Duodenal mucosa (tissue), 2 donors: ENCODE data around the gene CDK6.

Experiments
- H3K27ac ChIP-seq: one replicate; pipeline ENCODE4 v1.7.0; 2013; ENCODE audit warnings: low read depth, low read length
- H3K27me3 ChIP-seq, 2 donors: one replicate each; pipeline ENCODE4 v1.7.0; 2013; ENCODE audit warnings: low read length in 2 of 2, control low read depth in 1 of 2; ENCODE audit not compliant: insufficient read depth in 2 of 2, control insufficient read depth in 1 of 2
- H3K36me3 ChIP-seq, 2 donors: one replicate each; pipeline ENCODE4 v1.7.0; 2013; ENCODE audit warnings: low read length in 2 of 2, control low read depth in 1 of 2; ENCODE audit not compliant: insufficient read depth in 2 of 2, control insufficient read depth in 1 of 2
- H3K4me1 ChIP-seq, 2 donors: one replicate each; pipeline ENCODE4 v1.7.0; 2013; ENCODE audit warnings: low read length in 2 of 2, control low read depth in 1 of 2; ENCODE audit not compliant: insufficient read depth in 2 of 2, control insufficient read depth in 1 of 2
- H3K4me3 ChIP-seq, 2 donors: one replicate each; pipeline ENCODE4 v1.7.0; 2013; ENCODE audit warnings: low read length in 2 of 2, low read depth in 1 of 2
- H3K9ac ChIP-seq, 2 donors: one replicate each; pipeline ENCODE4 v1.7.0; 2013; ENCODE audit warnings: low read length in 2 of 2, low read depth in 1 of 2
- H3K9me3 ChIP-seq, 2 donors: one replicate each; pipeline ENCODE4 v1.7.0; 2013; ENCODE audit warnings: low read length in 2 of 2, control low read depth in 1 of 2; ENCODE audit not compliant: control insufficient read depth in 1 of 2

CDK6 gene

GRCh38 chr7:92582948-92583347 is 253.4 kb downstream of the CDK6 start:
- H3K9ac ChIP-seq: no peak overlapping the region
- H3K4me1 ChIP-seq: peaks cover 5 to 8% of the 10 kb centered on the region in 2 donors

DNA sequence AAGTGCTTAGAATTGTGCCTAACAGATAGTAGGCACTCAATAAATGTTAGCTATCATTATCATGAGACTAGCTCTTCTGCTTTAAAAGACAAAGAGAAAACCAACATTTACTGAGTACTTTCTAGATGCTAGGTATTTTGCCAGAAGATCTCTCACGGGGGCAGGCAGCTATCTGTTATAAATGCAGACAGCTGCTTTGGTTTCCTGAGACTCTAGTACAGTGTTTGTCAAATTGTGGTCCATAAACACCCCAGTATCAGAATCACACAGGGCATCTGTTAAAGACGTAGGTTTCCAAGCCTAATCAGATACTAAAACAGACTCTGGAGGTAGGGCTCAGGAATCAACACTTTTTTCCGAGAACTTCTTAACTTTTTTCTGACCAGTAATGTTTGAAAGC is 260.1 kb downstream of the CDK6 start:
- peaks cover 27 to 61% of the 10 kb centered on the region in 2 donors for H3K36me3 ChIP-seq
- no peaks in the 10 kb centered on the region for H3K9me3 ChIP-seq
- no peak overlapping the region for H3K4me3 ChIP-seq
- no peak overlapping the region for H3K9ac ChIP-seq
- H3K27ac ChIP-seq: no peak overlapping the region
- no peaks in the 10 kb centered on the region for H3K27me3 ChIP-seq
- H3K4me1 ChIP-seq: no peaks in the 10 kb centered on the region

More at GRCh38 chr7:92582948-92583347, 253.4 kb downstream of the CDK6 start:
- no peaks in the 10 kb centered on the region for H3K27me3 ChIP-seq
- peaks cover 11 to 31% of the 10 kb centered on the region in 2 donors for H3K36me3 ChIP-seq
- no peaks in the 10 kb centered on the region for H3K9me3 ChIP-seq
- no peak overlapping the region for H3K4me3 ChIP-seq
- H3K27ac ChIP-seq: no peak overlapping the region

GRCh38 chr7:92569137-92569536 is 267.2 kb downstream of the CDK6 start:
- Histone ChIP-seq H3K27ac (no peak overlapping the region), H3K27me3 (no peaks in the 10 kb centered on the region), H3K4me1 (no peaks in the 10 kb centered on the region), H3K9ac (no peak overlapping the region), H3K36me3 (peaks cover 30 to 43% of the 10 kb centered on the region in 2 donors), H3K9me3 (no peaks in the 10 kb centered on the region), H3K4me3 (no peak overlapping the region)

- no peaks in the 10 kb centered on the region for H3K27me3 ChIP-seq
- H3K4me1 ChIP-seq: no peaks in the 10 kb centered on the region
- no peak overlapping the region for H3K4me3 ChIP-seq
- H3K9ac ChIP-seq: no peak overlapping the region
- H3K9me3 ChIP-seq: no peaks in the 10 kb centered on the region
- H3K27ac ChIP-seq: no peak overlapping the region
- peaks cover 33 to 54% of the 10 kb centered on the region in 2 donors for H3K36me3 ChIP-seq
These were observed 268.9 kb downstream of the CDK6 start for GRCh38 chr7:92567460-92567859.

- H3K4me1 ChIP-seq: no peaks in the 10 kb centered on the region
- no peak overlapping the region for H3K27ac ChIP-seq
- no peak overlapping the region for H3K4me3 ChIP-seq
- H3K9me3 ChIP-seq: no peaks in the 10 kb centered on the region
- peaks cover 13 to 47% of the 10 kb centered on the region in 2 donors for H3K36me3 ChIP-seq
- no peak overlapping the region for H3K9ac ChIP-seq
- H3K27me3 ChIP-seq: no peaks in the 10 kb centered on the region
These were observed 273.0 kb downstream of the CDK6 start for GRCh38 chr7:92563345-92563744.

DNA sequence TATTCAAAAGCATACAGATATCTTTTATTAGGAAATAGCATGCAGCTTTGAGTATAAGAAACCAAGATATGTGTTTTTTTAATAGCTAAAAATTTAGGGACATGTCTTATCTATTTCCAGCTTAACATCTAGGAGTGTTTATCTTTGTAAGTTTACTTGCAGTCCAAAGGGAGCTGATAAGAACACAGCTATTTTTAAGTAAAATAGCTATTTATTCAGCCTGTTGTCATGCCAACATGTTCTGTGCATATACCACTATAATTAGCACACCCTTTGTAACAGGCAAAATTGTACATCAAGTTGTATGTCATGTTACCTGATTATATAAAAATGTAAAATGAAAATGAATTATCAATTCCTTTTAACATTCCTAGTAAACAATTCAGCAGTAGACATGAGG is 275.8 kb downstream of the CDK6 start:
- Histone ChIP-seq H3K9me3 (no peaks in the 10 kb centered on the region), H3K27me3 (no peaks in the 10 kb centered on the region), H3K4me1 (no peaks in the 10 kb centered on the region), H3K27ac (no peak overlapping the region), H3K4me3 (no peak overlapping the region), H3K9ac (no peak overlapping the region), H3K36me3 (peaks cover 7 to 32% of the 10 kb centered on the region in 2 donors)

DNA sequence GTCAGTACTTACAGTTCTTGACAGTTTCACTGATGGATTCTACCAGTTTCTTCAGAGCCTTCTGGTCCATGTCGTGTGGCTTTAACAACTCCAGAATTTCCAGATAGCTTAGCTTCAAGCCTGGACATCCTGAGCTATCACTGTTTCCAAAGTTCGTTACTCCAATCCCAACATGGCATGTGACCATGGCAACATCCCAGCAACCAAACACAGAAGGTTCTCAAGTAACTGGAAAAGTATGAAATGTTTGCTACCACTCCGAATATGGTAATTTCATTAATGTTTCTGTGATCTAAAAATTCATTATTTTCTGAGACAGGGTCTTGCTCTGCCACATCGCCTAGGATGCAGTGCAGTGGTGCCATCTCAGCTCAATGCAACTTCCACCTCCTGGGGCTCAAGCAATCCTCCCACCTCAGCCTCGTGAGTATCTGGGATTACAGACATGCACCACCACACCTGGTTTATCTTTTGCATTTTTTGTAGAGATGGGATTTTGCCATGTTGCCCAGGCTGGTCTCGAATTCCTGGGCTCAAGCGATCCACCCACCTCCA is 278.5 kb downstream of the CDK6 start:
- H3K9ac ChIP-seq: no peak overlapping the region
- H3K27me3 ChIP-seq: no peaks in the 10 kb centered on the region
- no peak overlapping the region for H3K27ac ChIP-seq
- peaks cover 0 to 11% of the 10 kb centered on the region in 2 donors for H3K36me3 ChIP-seq
- H3K9me3 ChIP-seq: no peaks in the 10 kb centered on the region
- no peak overlapping the region for H3K4me3 ChIP-seq
- no peaks in the 10 kb centered on the region for H3K4me1 ChIP-seq

- no peak overlapping the region for H3K9ac ChIP-seq
- H3K27ac ChIP-seq: no peak overlapping the region
- H3K4me1 ChIP-seq: no peaks in the 10 kb centered on the region
These were observed 279.1 kb downstream of the CDK6 start for GRCh38 chr7:92557249-92557648.

More at GRCh38 chr7:92557249-92557648, 279.1 kb downstream of the CDK6 start:
- H3K4me3 ChIP-seq: no peak overlapping the region
- H3K36me3 ChIP-seq: peaks cover 0 to 10% of the 10 kb centered on the region in 2 donors
- H3K27me3 ChIP-seq: no peaks in the 10 kb centered on the region
- no peaks in the 10 kb centered on the region for H3K9me3 ChIP-seq
